ENCODE results near the gene OR7G2. TPM values are rescaled to one million over a fixed set of nuclear protein-coding genes. Genes with fewer than 3 reads are reported as not detected.

The OR7G2 gene
- total RNA-seq, 1 experiment from 2014 or later: not detected

GRCh38 chr19:9140159-9140874, 33.0 kb upstream of the OR7G2 start, which contains the start of gene ZNF317:
TSS of gene ZNF317 (plus strand) at chr19:9140397. CDS start at chr19:9156017, 15,620 bp downstream.
- TF ChIP-seq REST (IDR thresholded peaks at IDR 0.05; ENCODE audit: insufficient read depth in 1 of 2, low read depth in 2 of 2, low read length in 1 of 2) (no peak), TCF7L2 (IDR thresholded peaks at IDR 0.05; ENCODE audit: low read depth, low read length) (no peak), CTCF (IDR thresholded peaks at IDR 0.05) (no peak), SIN3A (IDR thresholded peaks at IDR 0.05; ENCODE audit: borderline replicate concordance, insufficient read depth, low read depth, low read length) (0 out of 2 replicates have a peak, but pooled peaks have one; percentile 43), POLR2AphosphoS5 (IDR thresholded peaks at IDR 0.05; ENCODE audit: low read depth, low read length) (peak; percentile 87)
- POLR2A ChIA-PET: no interaction called here
- H3K4me3 ChIP-seq (ENCODE audit: low read depth in 2 of 2, low read length in 2 of 2): peak within 1 kb of the TSS; percentile 97
- CTCF ChIA-PET: no interaction called here
- H3K36me3 ChIP-seq (ENCODE audit: control insufficient read depth, insufficient read depth, low read length): peaks cover 2% of the 10 kb centered on the region; the same call in 1 of the 2 replicates
- in situ Hi-C loops (cut with HindIII; ENCODE audit: low pct_unique_long_range_greater_than_20kb, low sequenced_read_pairs): no loop called here
- ATAC-seq (peak; percentile 96), DNase-seq (ENCODE audit: low read depth, low spot score) (peak; percentile 58)
- no peaks in the 10 kb centered on the region for H3K27me3 ChIP-seq (ENCODE audit: control insufficient read depth, insufficient read depth, low read length)
- intact Hi-C loops (cut with micrococcal nuclease; ENCODE audit: unreplicated experiment): no loop called here
- peaks cover 24% of the 10 kb centered on the region for H3K9me3 ChIP-seq (ENCODE audit: control insufficient read depth, insufficient read depth, low read depth, low read length)
- peak within 1 kb of the TSS; percentile 96 for H3K27ac ChIP-seq (ENCODE audit: low read length)
- no peaks in the 10 kb centered on the region for H3K4me1 ChIP-seq (ENCODE audit: control insufficient read depth, insufficient read depth, low read length)
- BruUV-seq (replicated peaks): no TSS peak

GRCh38 chr19:9139609-9140158, 32.4 kb upstream of the OR7G2 start:
- 0 out of 2 replicates have a peak, but pooled peaks have one; percentile 10 for ATAC-seq
- in situ Hi-C loops (cut with HindIII; ENCODE audit: low pct_unique_long_range_greater_than_20kb, low sequenced_read_pairs) (no loop called here), intact Hi-C loops (cut with micrococcal nuclease; ENCODE audit: unreplicated experiment) (loop anchor here (5.0 kb wide), 1 partner anchor 658 kb away; no protein-coding TSS in a partner anchor)
- ChIA-PET CTCF (no interaction called here), POLR2A (no interaction called here)
- DNase-seq (ENCODE audit: low read depth, low spot score): no peak
- BruUV-seq (replicated peaks): no TSS peak
- peak overlapping the region; percentile 97 for H3K4me3 ChIP-seq (ENCODE audit: low read depth in 2 of 2, low read length in 2 of 2)
- peaks cover 19% of the 10 kb centered on the region for H3K9me3 ChIP-seq (ENCODE audit: control insufficient read depth, insufficient read depth, low read depth, low read length)
- H3K27me3 ChIP-seq (ENCODE audit: control insufficient read depth, insufficient read depth, low read length): no peaks in the 10 kb centered on the region
- TF ChIP-seq POLR2AphosphoS5 (IDR thresholded peaks at IDR 0.05; ENCODE audit: low read depth, low read length): no peak
- no peak for TF ChIP-seq REST (IDR thresholded peaks at IDR 0.05; ENCODE audit: insufficient read depth in 1 of 2, low read depth in 2 of 2, low read length in 1 of 2)
- TF ChIP-seq CTCF (IDR thresholded peaks at IDR 0.05): no peak
- TF ChIP-seq SIN3A (IDR thresholded peaks at IDR 0.05; ENCODE audit: borderline replicate concordance, insufficient read depth, low read depth, low read length): no peak
- H3K4me1 ChIP-seq (ENCODE audit: control insufficient read depth, insufficient read depth, low read length): no peaks in the 10 kb centered on the region
- peak overlapping the region; percentile 96 for H3K27ac ChIP-seq (ENCODE audit: low read length)
- peaks cover 2% of the 10 kb centered on the region; the same call in 1 of the 2 replicates for H3K36me3 ChIP-seq (ENCODE audit: control insufficient read depth, insufficient read depth, low read length)
